T-cell (primary cell): ENCODE data around the gene SEMA5B. TPM values are rescaled to one million over a fixed set of nuclear protein-coding genes. Genes with fewer than 3 reads are reported as not detected.

Experiments
- ATAC-seq, 4 experiments: fragments of 200-7000 bp in 3 of 4; fragments of 150-1000 bp in 1 of 4; cut with Tn5 transposase; replicated peaks in 1 of 4; 1 replicate in 3 of 4; 2 replicates in 1 of 4; pipeline ENCODE4 v1.10.0; 2021; ENCODE audit warnings: moderate library complexity in 3 of 4, mild to moderate bottlenecking in 2 of 4, moderate number of reproducible peaks in 1 of 4
- CTCF ChIA-PET, 2 donors: fragments of 300-600 bp; sonication (Branson Sonifier 250); formaldehyde crosslinking; loops; one replicate each; lab custom pipeline; 2022; ENCODE audit warnings: antibody characterized with exemption in 2 of 2; lab: Charles Lee
- POLR2A ChIA-PET, 2 donors: fragments of 300-600 bp; sonication (Branson Sonifier 250); formaldehyde crosslinking; loops; one replicate each; lab custom pipeline; 2022; ENCODE audit warnings: antibody characterized with exemption in 2 of 2; lab: Charles Lee
- DNase-seq, 35 experiments: peaks; one replicate each; pipeline versions ENCODE4 v3.0.0 to v3.0.0-alpha.2; 2013 to 2023
- H3K27ac ChIP-seq: one replicate; pipeline ENCODE4 v1.5.1; 2013; ENCODE audit warnings: low read length
- H3K27me3 ChIP-seq, 2 experiments: replicated peaks in 1 of 2; 1 replicate in 1 of 2; 2 replicates in 1 of 2; pipeline versions ENCODE4 v1.6.1 to v1.7.0; 2013; ENCODE audit warnings: low read length in 1 of 2, mixed read lengths in 1 of 2; ENCODE audit not compliant: control insufficient read depth in 2 of 2, insufficient read depth in 2 of 2; ENCODE audit errors: extremely low read depth in 1 of 2
- H3K36me3 ChIP-seq, 2 donors: 1 replicate in 1 of 2; 2 replicates in 1 of 2; pipeline versions ENCODE4 v1.6.1 to v1.7.0; 2013; ENCODE audit warnings: low read length in 1 of 2; ENCODE audit not compliant: control insufficient read depth in 2 of 2, insufficient read depth in 1 of 2; ENCODE audit errors: extremely low read depth in 1 of 2
- H3K4me1 ChIP-seq, 2 experiments: 1 replicate in 1 of 2; 2 replicates in 1 of 2; pipeline versions ENCODE4 v1.6.1 to v1.7.0; 2013; ENCODE audit warnings: low read length in 2 of 2, mixed read lengths in 1 of 2; ENCODE audit not compliant: insufficient read depth in 2 of 2, control insufficient read depth in 1 of 2; ENCODE audit errors: extremely low read depth in 1 of 2
- H3K4me3 ChIP-seq, 2 donors: 1 replicate in 1 of 2; 2 replicates in 1 of 2; pipeline versions ENCODE4 v1.5.1 to v1.7.0; 2013; ENCODE audit warnings: mild to moderate bottlenecking in 2 of 2, low read length in 1 of 2, moderate library complexity in 1 of 2; ENCODE audit not compliant: control insufficient read depth in 1 of 2; ENCODE audit errors: extremely low read depth in 1 of 2
- H3K9me3 ChIP-seq: 2 replicates; pipeline ENCODE4 v1.7.0; 2013
- H3K27ac Mint-ChIP-seq, 2 donors: one replicate each; pipeline ENCODE4 v1.8.0; 2020 to 2021; ENCODE audit warnings: mild to moderate bottlenecking in 2 of 2, mixed read lengths in 2 of 2
- H3K27me3 Mint-ChIP-seq, 2 donors: one replicate each; pipeline ENCODE4 v1.8.0; 2021 to 2022; ENCODE audit warnings: mixed read lengths in 2 of 2
- H3K36me3 Mint-ChIP-seq: one replicate; pipeline ENCODE4 v1.8.0; 2021; ENCODE audit warnings: mixed read lengths
- H3K4me1 Mint-ChIP-seq, 3 donors: one replicate each; pipeline ENCODE4 v1.8.0; 2020 to 2022; ENCODE audit warnings: mixed read lengths in 3 of 3, mild to moderate bottlenecking in 1 of 3
- H3K4me3 Mint-ChIP-seq, 3 donors: one replicate each; pipeline ENCODE4 v1.8.0; 2020 to 2022; ENCODE audit warnings: mild to moderate bottlenecking in 3 of 3, mixed read lengths in 3 of 3, moderate library complexity in 3 of 3
- H3K9me3 Mint-ChIP-seq, 3 donors: one replicate each; pipeline ENCODE4 v1.8.0; 2020 to 2022; ENCODE audit warnings: mixed read lengths in 3 of 3
- whole genome bisulfite sequencing: methylation state at CpG from one replicate; pipeline ENCODE4 v1.1.5; 2013; ENCODE audit warnings: missing lambda C conversion rate; ENCODE audit not compliant: insufficient coverage; 5-methylcytosine and 5-hydroxymethylcytosine counted together
- total RNA-seq, 35 experiments: library from RNA in 6 of 35; stranded (reverse) in 6 of 35; fragments of 120-200 nt in 1 of 35; gene quantifications; one replicate each; pipeline versions ENCODE4 v1.2.1 to v1.2.4 and lab custom pipeline; 2013 to 2026

SEMA5B gene
- total RNA-seq, 5 donors from 2014 or later (not counting 1 experiment from before 2014, with no cell fraction given) = 0.08 to 0.32 (median 0.21) TPM; not detected in 1

- no peak overlapping the region for H3K4me3 ChIP-seq
- ChIA-PET CTCF (no interaction called here), POLR2A (no interaction called here)
- H3K36me3 ChIP-seq = no peaks in the 10 kb centered on the region
- Mint-ChIP-seq H3K4me1 (peaks cover 6 to 13% (median 10%) of the 10 kb centered on the region in 3 donors), H3K4me3 (no peak overlapping the region), H3K27me3 (peaks cover 5 to 12% of the 10 kb centered on the region in 2 donors), H3K27ac (no peak overlapping the region), H3K9me3 (no peaks in the 10 kb centered on the region), H3K36me3 (no peaks in the 10 kb centered on the region)
- DNase-seq = no peak
- WGBS = no CpG with 5 or more reads among the region's 7 CpGs
- peaks cover 0 to 26% of the 10 kb centered on the region in 2 experiments for H3K4me1 ChIP-seq
- H3K9me3 ChIP-seq = no peaks in the 10 kb centered on the region
- H3K27ac ChIP-seq = no peak overlapping the region
- H3K27me3 ChIP-seq = peaks cover 0 to 27% of the 10 kb centered on the region in 2 experiments
- ATAC-seq = no peak
These were observed 82.8 kb downstream of the SEMA5B start for GRCh38 chr3:122944671-122945161.

GRCh38 chr3:122943828-122944190 lies 83.8 kb downstream of the SEMA5B start:
- DNase-seq (no peak), ATAC-seq (no peak)
- Histone ChIP-seq H3K36me3 (no peaks in the 10 kb centered on the region), H3K4me1 (peaks cover 0 to 26% of the 10 kb centered on the region in 2 experiments), H3K27ac (no peak overlapping the region), H3K4me3 (no peak overlapping the region), H3K27me3 (peaks cover 0 to 35% of the 10 kb centered on the region in 2 experiments), H3K9me3 (no peaks in the 10 kb centered on the region)
- WGBS = 90% methylated on average over 3 of the region's 3 CpGs
- Mint-ChIP-seq H3K36me3 (no peaks in the 10 kb centered on the region), H3K4me3 (no peak overlapping the region), H3K27me3 (peaks cover 5 to 12% of the 10 kb centered on the region in 2 donors), H3K4me1 (peaks cover 6 to 13% (median 10%) of the 10 kb centered on the region in 3 donors), H3K9me3 (no peaks in the 10 kb centered on the region), H3K27ac (no peak overlapping the region)
- ChIA-PET CTCF (interaction anchor here in 1 of 2 donors (0.6 kb wide), 1 partner anchor 627 kb away, joined by 3 read pairs; no protein-coding TSS in a partner anchor), POLR2A (no interaction called here)

DNA sequence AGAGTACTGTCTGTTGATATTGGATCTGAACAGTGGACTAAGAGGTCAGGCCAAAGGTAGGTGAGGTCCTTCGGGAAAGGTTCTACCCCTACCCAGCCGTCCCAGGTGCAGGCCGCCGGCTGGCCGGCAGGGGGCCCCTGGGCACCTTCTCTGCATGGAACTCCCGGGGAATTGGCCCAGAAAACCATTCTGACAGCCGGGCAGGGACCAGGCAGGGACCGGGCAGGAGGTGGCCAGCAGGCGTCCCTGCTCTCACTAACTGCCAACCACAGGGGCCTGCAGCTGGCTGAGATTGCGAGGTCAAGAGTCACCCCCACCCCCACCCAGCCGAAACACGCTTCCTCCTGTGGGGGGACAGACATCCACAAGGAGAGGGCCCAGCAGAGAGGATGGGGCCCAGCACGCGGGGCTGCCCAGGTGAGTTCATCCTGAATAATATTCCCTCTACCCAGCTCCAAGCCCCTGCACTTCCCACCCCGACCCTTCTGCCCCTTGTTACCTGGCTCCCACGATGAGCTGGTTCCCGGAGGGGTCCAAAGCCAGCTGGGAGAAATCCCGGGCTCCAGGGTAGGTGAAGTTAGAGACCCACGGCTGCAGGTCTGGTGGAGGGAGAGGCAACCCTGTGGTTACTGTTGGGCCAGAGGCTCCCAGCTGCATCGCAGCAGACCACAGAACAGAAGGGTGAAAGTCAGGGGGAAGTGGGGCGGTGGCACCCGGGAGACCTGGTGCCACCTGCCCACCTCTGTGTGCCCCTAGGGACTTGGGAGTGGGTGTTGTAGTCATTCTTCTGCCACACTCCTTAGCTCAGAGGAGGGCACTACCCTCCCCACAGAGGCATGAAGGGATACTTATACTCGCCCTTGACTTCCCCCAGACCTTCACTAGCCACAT lies 84.4 kb downstream of the SEMA5B start:
- CTCF ChIA-PET = interaction anchor here in 1 of 2 donors (0.6 kb wide), 2 partner anchors 11 to 626 kb away, joined by 3 read pairs; no protein-coding TSS in a partner anchor
- no peak overlapping the region for H3K4me3 Mint-ChIP-seq
- H3K9me3 Mint-ChIP-seq = no peaks in the 10 kb centered on the region
- no peak overlapping the region for H3K27ac ChIP-seq
- H3K4me3 ChIP-seq = no peak overlapping the region
- 33% methylated on average over 16 of the region's 23 CpGs for WGBS
- H3K4me1 ChIP-seq = peaks cover 0 to 26% of the 10 kb centered on the region in 2 experiments
- H3K36me3 Mint-ChIP-seq = no peaks in the 10 kb centered on the region
- DNase-seq = peak in 2 of 35 experiments; percentile 6 to 11
- peaks cover 6 to 13% (median 10%) of the 10 kb centered on the region in 3 donors for H3K4me1 Mint-ChIP-seq
- no peaks in the 10 kb centered on the region for H3K9me3 ChIP-seq
- peaks cover 0 to 35% of the 10 kb centered on the region in 2 experiments for H3K27me3 ChIP-seq
- ATAC-seq = peak in 1 of 4 experiments; percentile 41
- H3K27me3 Mint-ChIP-seq = peaks cover 5 to 12% of the 10 kb centered on the region in 2 donors
- H3K27ac Mint-ChIP-seq = no peak overlapping the region
- POLR2A ChIA-PET = no interaction called here
- H3K36me3 ChIP-seq = no peaks in the 10 kb centered on the region

DNA sequence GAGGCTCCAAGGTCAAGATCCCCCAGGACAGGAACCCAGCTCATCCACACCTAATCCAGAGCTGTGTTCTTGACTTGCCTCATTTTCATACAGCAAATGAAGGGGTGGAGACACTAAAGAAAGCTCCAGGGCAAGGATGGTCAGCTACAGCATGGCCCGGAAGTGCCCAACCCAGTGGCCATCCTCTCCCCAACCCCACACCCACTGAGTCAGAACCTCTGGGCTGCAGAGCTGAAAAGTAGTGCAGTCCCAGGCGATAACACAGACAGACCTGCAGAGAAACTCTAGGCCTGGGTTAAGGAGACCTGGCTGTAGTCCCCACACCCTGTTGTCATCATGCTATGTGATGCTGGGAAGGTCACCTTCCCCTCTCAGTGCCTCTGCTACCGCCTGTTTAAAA lies 85.3 kb downstream of the SEMA5B start:
- ChIA-PET CTCF (interaction anchor here (0.5 to 0.8 kb wide), 2 partner anchors 318 to 645 kb away, joined by 3 read pairs; no protein-coding TSS in a partner anchor), POLR2A (no interaction called here)
- no peak for ATAC-seq
- Histone ChIP-seq H3K4me3 (no peak overlapping the region), H3K9me3 (no peaks in the 10 kb centered on the region), H3K27me3 (peaks cover 0 to 39% of the 10 kb centered on the region in 2 experiments), H3K36me3 (no peaks in the 10 kb centered on the region), H3K27ac (no peak overlapping the region), H3K4me1 (peaks cover 0 to 26% of the 10 kb centered on the region in 2 experiments)
- Mint-ChIP-seq H3K4me1 (peaks cover 6 to 13% (median 10%) of the 10 kb centered on the region in 3 donors), H3K27ac (no peak overlapping the region), H3K27me3 (peaks cover 5 to 15% of the 10 kb centered on the region in 2 donors), H3K36me3 (no peaks in the 10 kb centered on the region), H3K9me3 (no peaks in the 10 kb centered on the region), H3K4me3 (no peak overlapping the region)
- DNase-seq = no peak
- 93% methylated on average over 2 of the region's 3 CpGs for WGBS

- Histone ChIP-seq H3K4me3 (no peak overlapping the region), H3K36me3 (no peaks in the 10 kb centered on the region), H3K4me1 (peaks cover 0 to 26% of the 10 kb centered on the region in 2 experiments), H3K9me3 (no peaks in the 10 kb centered on the region), H3K27ac (no peak overlapping the region), H3K27me3 (peaks cover 0 to 39% of the 10 kb centered on the region in 2 experiments)
- Mint-ChIP-seq H3K27me3 (peaks cover 5 to 17% of the 10 kb centered on the region in 2 donors), H3K27ac (no peak overlapping the region), H3K4me1 (peaks cover 6 to 13% (median 10%) of the 10 kb centered on the region in 3 donors), H3K9me3 (no peaks in the 10 kb centered on the region), H3K4me3 (no peak overlapping the region), H3K36me3 (no peaks in the 10 kb centered on the region)
- peak in 5 of 35 experiments; percentile 3 to 33 (median 16) for DNase-seq
- ChIA-PET CTCF (interaction anchor here in 1 of 2 donors (0.8 kb wide), 1 partner anchor 646 kb away, joined by 3 read pairs; no protein-coding TSS in a partner anchor), POLR2A (no interaction called here)
- ATAC-seq = peak in 2 of 4 experiments; percentile 44 to 67
- WGBS = 56% methylated on average over 1 of the region's 6 CpGs
These were observed 86.0 kb downstream of the SEMA5B start for GRCh38 chr3:122941228-122942206.
